HG03378 (cell line): ENCODE results near the gene PIERCE2.
"Not testable (repeated sequence)": the region's sequence is repeated elsewhere in the genome, so short reads cannot be mapped to it uniquely, and the experiment has no call there.

ENCODE experiments used
- ATAC-seq: cut with Tn5 transposase; IDR thresholded peaks from one replicate; pipeline ENCODE4 v1.9.1; 2021; ENCODE audit warnings: mild to moderate bottlenecking, moderate library complexity; ENCODE audit not compliant: unreplicated experiment

The PIERCE2 gene

DNA sequence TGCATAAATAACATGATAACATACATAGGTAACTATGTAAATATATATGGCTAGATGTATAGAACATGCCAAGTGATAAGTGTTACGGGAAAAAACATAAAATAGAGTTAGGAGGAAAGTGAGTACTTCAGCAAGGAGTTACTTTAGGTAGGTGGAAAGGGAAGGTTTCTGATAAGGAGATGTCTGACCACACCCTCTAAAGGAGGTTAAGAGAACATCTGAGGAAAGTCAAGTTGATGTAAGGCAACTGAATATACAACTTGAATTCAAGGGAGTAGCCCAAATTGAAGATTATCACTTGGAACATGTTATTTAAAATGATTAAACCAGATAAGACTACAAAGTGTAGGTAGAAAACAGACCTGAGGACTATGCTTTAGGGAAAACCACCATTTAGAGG is 13.8 kb downstream of the PIERCE2 start:
- no peak for ATAC-seq

DNA sequence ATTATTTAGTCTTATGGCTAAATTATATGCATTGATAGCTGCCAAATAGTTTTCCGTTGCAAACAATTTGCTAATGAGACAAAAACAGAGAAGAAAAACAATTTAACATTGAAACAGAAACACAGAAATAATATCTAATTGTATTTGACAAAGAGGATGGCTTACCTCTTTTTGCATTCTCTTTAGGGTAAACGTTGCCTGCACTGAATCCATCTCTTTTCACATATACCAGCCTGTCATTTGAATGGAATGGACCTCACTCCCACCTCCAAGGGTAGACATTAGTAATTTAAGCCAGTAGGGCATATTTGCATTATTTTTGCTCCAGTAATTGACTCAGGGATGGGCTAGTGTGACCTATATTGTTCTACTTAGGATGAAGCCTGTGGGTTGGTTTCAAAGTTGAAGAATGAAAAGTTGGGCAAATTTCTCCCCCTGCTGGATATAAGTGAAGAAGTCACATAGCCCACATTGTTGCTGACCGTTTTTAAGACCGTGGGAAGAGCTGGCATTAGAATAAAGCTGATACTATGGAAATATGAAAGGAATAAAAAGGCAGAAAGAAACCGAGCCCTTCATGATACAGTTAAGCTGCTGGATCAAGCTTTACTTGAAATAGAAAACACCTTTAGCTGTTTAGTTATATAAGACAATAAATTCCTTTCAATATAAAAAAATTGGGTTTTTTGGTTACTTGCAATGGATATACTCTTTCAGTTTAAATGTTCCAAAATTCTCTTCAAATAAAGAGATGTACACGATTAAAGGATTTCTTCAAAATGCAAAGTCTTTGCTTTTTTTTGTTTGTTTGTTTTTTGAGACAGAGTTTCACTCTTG is 26.9 kb downstream of the PIERCE2 start:
- peak; percentile 82 for ATAC-seq

DNA sequence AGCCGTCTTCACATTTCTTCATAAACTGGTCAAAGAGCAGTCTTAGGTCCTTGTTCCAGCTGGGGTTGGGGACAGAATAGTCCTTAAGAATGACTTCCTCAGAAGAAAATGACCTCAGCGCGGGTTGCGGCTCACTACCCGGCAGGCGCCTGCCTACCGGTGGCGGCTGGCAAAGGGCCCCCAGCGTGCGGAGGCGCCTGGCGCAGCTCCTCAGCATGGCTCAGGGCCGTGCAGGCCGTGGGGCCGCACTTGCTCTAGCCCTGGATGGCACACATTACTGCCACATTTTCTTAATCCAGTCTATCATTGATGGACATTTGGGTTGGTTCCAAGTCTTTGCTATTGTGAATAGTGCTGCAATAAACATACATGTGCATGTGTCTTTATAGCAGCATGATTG is 34.8 kb downstream of the PIERCE2 start:
- not testable (repeated sequence) for ATAC-seq

DNA sequence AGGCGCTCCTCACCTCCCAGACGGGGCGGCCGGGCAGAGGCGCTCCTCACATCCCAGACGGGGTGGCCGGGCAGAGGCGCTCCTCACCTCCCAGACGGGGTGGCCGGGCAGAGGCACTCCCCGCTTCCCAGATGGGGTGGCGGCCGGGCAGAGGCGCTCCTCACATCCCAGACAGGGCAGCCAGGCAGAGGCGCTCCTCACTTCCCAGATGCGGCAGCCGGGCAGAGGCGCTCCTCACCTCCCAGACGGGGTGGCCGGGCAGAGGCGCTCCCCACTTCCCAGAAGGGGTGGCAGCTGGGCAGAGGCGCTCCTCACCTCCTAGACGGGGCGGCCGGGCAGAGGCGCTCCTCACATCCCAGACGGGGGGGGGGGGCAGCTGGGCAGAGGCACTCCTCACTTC is 37.6 kb downstream of the PIERCE2 start:
- ATAC-seq, result not testable (repeated sequence)

DNA sequence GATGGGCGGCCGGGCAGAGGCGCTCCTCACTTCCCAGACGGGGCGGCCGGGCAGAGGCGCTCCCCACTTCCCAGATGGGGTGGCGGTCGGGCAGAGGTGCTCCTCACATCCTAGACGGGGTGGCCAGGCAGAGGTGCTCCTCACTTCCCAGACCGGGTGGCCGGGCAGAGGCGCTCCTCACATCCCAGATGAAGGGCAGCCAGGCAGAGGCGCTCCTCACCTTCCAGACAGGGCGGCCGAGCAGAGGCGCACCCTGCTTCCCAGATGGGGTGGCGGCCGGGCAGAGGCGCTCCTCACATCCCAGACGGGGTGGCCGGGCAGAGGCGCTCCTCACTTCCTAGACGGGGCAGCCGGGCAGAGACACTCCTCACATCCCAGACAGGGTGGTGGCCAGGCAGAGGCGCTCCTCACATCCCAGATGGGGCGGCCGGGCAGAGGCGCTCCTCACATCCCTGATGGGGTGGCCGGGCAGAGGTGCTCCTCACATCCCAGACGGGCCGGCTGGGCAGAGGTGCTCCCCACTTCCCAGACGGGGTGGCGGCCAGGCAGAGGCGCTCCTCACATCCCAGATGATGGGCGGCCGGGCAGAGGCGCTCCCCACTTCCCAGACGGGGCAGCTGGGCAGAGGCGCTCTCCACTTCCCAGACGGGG is 38.2 kb downstream of the PIERCE2 start:
- ATAC-seq, result not testable (repeated sequence)

DNA sequence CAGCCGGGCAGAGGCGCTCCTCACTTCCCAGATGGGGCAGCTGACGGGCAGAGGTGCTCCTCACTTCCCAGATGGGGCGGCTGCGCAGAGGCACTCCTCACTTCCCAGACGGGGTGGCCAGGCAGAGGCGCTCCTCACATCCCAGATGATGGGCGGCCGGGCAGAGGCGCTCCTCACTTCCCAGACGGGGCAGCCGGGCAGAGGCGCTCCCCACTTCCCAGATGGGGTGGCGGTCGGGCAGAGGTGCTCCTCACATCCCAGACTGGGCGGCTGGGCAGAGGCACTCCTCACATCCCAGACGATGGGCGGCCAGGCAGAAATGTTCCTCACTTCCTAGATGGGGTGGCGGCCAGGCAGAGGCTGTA is 38.7 kb downstream of the PIERCE2 start:
- ATAC-seq, result not testable (repeated sequence)

DNA sequence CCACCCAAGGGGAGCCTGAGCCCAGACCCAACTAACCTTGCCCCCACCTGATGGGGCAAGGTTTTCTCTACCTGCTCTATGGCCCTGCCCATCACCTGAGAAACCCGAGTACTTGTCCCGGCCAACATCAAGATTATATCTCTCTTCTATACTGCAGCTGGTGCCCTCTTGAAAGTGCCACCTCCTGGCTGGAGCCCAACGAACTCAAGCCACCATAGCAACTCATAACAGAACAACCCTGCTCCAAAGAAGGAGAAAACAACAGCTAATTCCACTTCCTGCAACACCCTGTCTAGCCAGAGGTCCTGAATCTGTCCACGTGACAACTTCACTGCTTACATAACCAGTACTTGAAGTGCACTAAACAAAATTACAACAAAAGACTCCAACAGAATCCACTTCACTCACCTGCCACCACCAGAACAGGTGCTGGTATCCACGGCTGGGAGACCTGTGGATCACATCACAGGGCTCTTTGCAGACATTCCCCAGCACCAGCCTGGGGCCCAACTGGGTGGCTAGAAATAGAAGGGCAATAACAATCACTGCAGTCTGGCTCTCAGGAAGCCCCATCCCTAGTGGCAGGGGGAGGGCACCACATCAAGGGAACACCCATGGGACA is 49.2 kb downstream of the PIERCE2 start:
- no peak for ATAC-seq

DNA sequence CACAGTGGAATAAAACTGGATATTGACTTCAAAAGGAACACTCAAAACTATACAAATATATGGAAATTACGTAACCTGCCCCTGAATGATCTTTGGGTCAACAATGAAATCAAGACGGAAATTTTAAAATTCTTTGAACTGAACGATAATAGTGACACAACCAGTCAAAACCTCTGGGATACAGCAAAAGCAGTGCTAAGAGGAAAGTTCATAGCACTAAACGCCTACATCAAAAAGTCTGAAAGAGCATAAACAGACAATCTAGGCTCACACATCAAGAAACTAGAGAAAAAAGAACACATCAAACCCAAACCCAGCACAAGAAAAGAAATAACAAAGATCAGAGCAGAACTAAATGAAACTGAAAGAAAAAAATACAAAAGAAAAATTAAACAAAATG is 53.2 kb downstream of the PIERCE2 start:
- ATAC-seq, result no peak

DNA sequence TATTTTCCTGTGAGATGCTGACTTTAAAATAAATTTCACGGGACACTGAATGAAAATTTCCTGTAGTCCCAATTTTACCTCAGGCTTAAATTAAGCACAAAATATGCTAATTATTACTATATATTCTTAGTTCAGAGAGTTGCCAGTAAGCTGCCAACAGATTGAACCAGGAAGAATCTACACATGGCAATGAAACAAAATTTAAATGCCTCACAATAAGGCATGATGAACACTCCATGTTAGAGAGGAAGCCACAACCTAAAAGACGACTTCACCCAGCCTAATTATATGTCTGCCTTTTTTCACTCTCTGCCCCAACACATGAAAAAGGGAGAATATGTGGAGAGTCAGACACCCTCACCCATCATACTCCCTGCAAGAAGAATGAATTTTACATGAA is 60.0 kb downstream of the PIERCE2 start:
- ATAC-seq, result no peak
